Panc1 (cell line): ENCODE results near the gene FBRSL1.

Experiments
- POLR2AphosphoS5 ChIP-seq: IDR thresholded peaks from 2 replicates; pipeline ENCODE4 v1.6.1; 2012; ENCODE audit warnings: mild to moderate bottlenecking, low read depth, low read length, moderate library complexity
- TF ChIP-seq, protein P1 (sequence below): fragments of 450-650 bp; IDR thresholded peaks from 2 replicates; pipeline ENCODE4 v1.5.1; 2017; ENCODE audit warnings: mild to moderate bottlenecking

DNA sequence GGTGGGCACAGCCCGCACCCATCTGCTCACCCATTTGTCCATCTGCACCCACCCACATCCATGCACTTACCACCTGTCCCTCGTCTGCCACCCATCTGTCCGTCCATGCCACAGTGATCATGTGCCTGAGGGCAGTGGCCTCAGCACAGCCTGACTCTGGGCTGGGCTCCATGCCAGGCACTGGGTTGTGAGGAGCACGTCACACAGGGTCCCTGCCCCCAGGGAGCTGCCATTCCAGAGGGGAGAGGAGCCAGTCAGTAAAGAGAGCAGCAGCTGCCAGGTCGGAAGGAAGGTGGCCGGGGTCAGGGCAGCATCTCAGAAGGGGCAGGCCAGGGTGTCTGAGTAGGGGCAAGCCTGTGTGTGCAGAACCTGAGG lies 43.6 kb downstream of the FBRSL1 start:
- TF ChIP-seq, protein P1, sequence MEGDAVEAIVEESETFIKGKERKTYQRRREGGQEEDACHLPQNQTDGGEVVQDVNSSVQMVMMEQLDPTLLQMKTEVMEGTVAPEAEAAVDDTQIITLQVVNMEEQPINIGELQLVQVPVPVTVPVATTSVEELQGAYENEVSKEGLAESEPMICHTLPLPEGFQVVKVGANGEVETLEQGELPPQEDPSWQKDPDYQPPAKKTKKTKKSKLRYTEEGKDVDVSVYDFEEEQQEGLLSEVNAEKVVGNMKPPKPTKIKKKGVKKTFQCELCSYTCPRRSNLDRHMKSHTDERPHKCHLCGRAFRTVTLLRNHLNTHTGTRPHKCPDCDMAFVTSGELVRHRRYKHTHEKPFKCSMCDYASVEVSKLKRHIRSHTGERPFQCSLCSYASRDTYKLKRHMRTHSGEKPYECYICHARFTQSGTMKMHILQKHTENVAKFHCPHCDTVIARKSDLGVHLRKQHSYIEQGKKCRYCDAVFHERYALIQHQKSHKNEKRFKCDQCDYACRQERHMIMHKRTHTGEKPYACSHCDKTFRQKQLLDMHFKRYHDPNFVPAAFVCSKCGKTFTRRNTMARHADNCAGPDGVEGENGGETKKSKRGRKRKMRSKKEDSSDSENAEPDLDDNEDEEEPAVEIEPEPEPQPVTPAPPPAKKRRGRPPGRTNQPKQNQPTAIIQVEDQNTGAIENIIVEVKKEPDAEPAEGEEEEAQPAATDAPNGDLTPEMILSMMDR = no peak
- TF ChIP-seq POLR2AphosphoS5 = no peak
